ENCODE measurements around the gene MTG1.

Gene MTG1

GRCh38 chr10:133355266-133355665, 38.7 kb upstream of the MTG1 start:
- Mint-ChIP-seq H3K36me3 (ENCODE audit: low read depth) (peaks cover 13% of the 10 kb centered on the region), H3K9me3 (no peaks in the 10 kb centered on the region)

GRCh38 chr10:133355991-133356390, 38.0 kb upstream of the MTG1 start:
- Mint-ChIP-seq H3K27ac (peak overlapping the region; percentile 44), H3K4me3 (peak overlapping the region; percentile 88), H3K9me3 (no peaks in the 10 kb centered on the region), H3K36me3 (ENCODE audit: low read depth) (peaks cover 13% of the 10 kb centered on the region), H3K27me3 (no peaks in the 10 kb centered on the region), H3K4me1 (ENCODE audit: low read depth) (peaks cover 6% of the 10 kb centered on the region)
- DNase-seq = no peak

More at GRCh38 chr10:133355266-133355665, 38.7 kb upstream of the MTG1 start:
- H3K27me3 Mint-ChIP-seq = no peaks in the 10 kb centered on the region
- H3K4me1 Mint-ChIP-seq (ENCODE audit: low read depth) = peaks cover 6% of the 10 kb centered on the region
- H3K4me3 Mint-ChIP-seq = no peak overlapping the region
- DNase-seq = no peak
- H3K27ac Mint-ChIP-seq = no peak overlapping the region

- Mint-ChIP-seq H3K27me3 (no peaks in the 10 kb centered on the region), H3K4me3 (peak overlapping the region; percentile 88), H3K36me3 (ENCODE audit: low read depth) (peaks cover 18% of the 10 kb centered on the region), H3K27ac (peak overlapping the region; percentile 79), H3K9me3 (no peaks in the 10 kb centered on the region), H3K4me1 (ENCODE audit: low read depth) (peaks cover 10% of the 10 kb centered on the region)
- no peak for DNase-seq
Measured at GRCh38 chr10:133356549-133357284, 37.2 kb upstream of the MTG1 start.

- Mint-ChIP-seq H3K4me1 (ENCODE audit: low read depth) (peaks cover 16% of the 10 kb centered on the region), H3K4me3 (peak within 1 kb of the TSS; percentile 88), H3K9me3 (no peaks in the 10 kb centered on the region), H3K36me3 (ENCODE audit: low read depth) (peaks cover 26% of the 10 kb centered on the region), H3K27ac (peak within 1 kb of the TSS; percentile 83), H3K27me3 (no peaks in the 10 kb centered on the region)
- peak; percentile 91 for DNase-seq
Measured at GRCh38 chr10:133357285-133358161, 36.4 kb upstream of the MTG1 start, which contains the start of gene FUOM. Gene FUOM (minus strand): TSS chr10:133358019. CDS start chr10:133358007, 12 bp downstream.

DNA sequence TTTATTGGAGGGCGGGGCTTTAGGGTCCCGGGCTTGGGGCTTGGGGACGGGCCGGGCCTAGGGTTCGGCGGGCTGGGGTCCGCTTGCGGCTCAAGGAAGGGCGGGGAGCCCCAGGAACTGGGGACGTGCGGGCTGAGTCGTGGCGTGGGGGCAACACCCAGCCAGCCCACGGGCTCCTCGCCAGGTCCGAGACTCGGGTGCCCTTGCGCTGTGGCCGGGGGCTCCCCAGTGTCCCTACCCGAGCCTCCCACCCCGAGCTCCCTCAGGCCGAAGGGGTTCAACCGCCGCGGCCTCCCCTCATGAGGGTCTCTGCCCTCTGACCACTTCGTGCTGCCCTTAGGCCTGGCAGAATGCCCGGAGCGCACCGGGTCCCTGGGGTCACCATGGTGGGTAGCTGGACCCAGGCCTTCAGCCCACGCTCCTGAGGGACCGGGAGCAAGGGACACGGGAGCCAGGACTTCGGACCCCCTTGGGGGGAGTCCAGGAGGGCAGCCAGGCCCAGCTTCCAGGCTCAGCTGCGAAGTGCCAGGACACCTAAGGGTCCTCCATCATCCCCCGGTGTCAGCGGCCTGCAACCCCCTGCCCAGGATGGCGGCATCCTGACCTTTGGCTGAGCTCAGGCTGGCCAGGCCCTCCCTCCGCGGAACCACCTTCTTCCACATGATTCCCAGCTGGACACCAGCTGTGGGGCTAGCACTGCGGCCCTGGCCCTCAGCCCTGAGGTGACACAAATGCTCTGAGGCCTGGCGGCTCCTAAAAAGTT, 35.6 kb upstream of the MTG1 start:
- H3K27ac Mint-ChIP-seq = no peak overlapping the region

DNA sequence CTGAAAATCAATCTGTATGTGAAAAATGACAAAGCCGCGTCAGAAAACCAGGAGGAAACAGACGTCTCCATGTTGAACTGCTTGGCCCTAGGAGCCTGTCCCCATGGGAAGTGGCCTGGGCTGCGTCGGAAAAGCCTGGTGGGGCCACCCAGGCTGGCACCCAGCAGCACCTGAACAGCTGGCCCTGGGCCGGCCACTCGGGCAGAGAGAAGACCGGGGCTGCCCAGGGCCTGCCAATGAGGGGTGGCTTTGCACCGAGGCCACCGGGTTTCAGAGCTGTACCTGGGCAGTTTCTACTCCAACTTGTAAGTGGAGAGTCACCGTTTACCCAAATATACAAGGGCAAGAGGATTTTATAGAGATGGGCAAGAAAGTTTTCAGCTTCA, 35.0 kb upstream of the MTG1 start:
- Mint-ChIP-seq H3K4me3 (no peak overlapping the region), H3K4me1 (ENCODE audit: low read depth) (peaks cover 16% of the 10 kb centered on the region), H3K27ac (no peak overlapping the region), H3K9me3 (no peaks in the 10 kb centered on the region), H3K36me3 (ENCODE audit: low read depth) (peaks cover 37% of the 10 kb centered on the region), H3K27me3 (no peaks in the 10 kb centered on the region)
- no peak for DNase-seq

More for the DNA sequence above, 35.6 kb upstream of the MTG1 start:
- H3K36me3 Mint-ChIP-seq (ENCODE audit: low read depth) = peaks cover 34% of the 10 kb centered on the region
- peaks cover 16% of the 10 kb centered on the region for H3K4me1 Mint-ChIP-seq (ENCODE audit: low read depth)
- H3K27me3 Mint-ChIP-seq = no peaks in the 10 kb centered on the region
- no peak overlapping the region for H3K4me3 Mint-ChIP-seq
- no peak for DNase-seq
- H3K9me3 Mint-ChIP-seq = no peaks in the 10 kb centered on the region

- Mint-ChIP-seq H3K9me3 (no peaks in the 10 kb centered on the region), H3K27ac (no peak overlapping the region), H3K4me3 (no peak overlapping the region), H3K27me3 (no peaks in the 10 kb centered on the region), H3K4me1 (ENCODE audit: low read depth) (peaks cover 16% of the 10 kb centered on the region), H3K36me3 (ENCODE audit: low read depth) (peaks cover 43% of the 10 kb centered on the region)
- DNase-seq = peak; percentile 41
Measured at GRCh38 chr10:133359554-133359971, 34.4 kb upstream of the MTG1 start.

GRCh38 chr10:133359972-133360610, 33.9 kb upstream of the MTG1 start:
- Mint-ChIP-seq H3K36me3 (ENCODE audit: low read depth) (peaks cover 48% of the 10 kb centered on the region), H3K27me3 (no peaks in the 10 kb centered on the region), H3K27ac (no peak overlapping the region), H3K9me3 (no peaks in the 10 kb centered on the region), H3K4me3 (no peak overlapping the region), H3K4me1 (ENCODE audit: low read depth) (peaks cover 16% of the 10 kb centered on the region)
- no peak for DNase-seq

- H3K36me3 Mint-ChIP-seq (ENCODE audit: low read depth) = peaks cover 50% of the 10 kb centered on the region
- peak overlapping the region; percentile 76 for H3K27ac Mint-ChIP-seq
- no peaks in the 10 kb centered on the region for H3K9me3 Mint-ChIP-seq
- no peaks in the 10 kb centered on the region for H3K27me3 Mint-ChIP-seq
- DNase-seq = no peak
- no peak overlapping the region for H3K4me3 Mint-ChIP-seq
- peaks cover 13% of the 10 kb centered on the region for H3K4me1 Mint-ChIP-seq (ENCODE audit: low read depth)
Measured at GRCh38 chr10:133361227-133361626, 32.7 kb upstream of the MTG1 start.

DNA sequence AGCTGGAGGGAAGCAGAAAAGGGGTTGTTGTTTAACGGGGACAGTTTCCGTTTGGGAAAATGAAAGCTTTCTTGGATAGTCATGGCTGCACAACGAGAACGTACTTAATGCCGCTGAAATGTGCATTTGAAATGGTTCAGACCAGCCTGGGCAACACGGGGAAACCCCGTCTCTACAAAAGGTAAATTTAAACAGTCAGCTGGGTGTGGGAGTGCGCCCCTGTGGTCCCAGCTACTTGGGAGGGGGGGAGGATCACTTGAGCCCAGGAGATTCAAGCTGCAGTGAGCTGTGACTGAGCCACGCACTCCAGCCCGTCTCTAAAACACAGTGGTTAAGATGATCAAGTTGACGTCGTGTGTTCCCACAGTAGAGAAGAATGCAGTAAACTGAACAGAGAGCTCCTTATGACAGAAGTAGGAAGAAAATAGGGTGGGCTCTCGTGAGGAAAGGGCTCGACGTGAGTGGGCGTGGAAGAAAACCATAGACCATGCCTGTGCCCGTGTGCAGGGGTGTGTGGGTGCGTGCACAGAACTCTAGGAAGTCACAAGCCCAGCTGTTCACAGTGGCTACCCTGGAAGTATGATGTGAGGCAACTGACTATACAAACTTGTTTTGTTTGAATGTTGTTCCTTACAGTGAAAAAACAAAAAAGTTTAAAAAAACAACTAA, 32.0 kb upstream of the MTG1 start:
- Mint-ChIP-seq H3K27me3 (no peaks in the 10 kb centered on the region), H3K4me3 (no peak overlapping the region), H3K4me1 (ENCODE audit: low read depth) (peaks cover 12% of the 10 kb centered on the region), H3K27ac (peak overlapping the region; percentile 76), H3K36me3 (ENCODE audit: low read depth) (peaks cover 52% of the 10 kb centered on the region), H3K9me3 (no peaks in the 10 kb centered on the region)
- no peak for DNase-seq

- H3K27ac Mint-ChIP-seq = no peak overlapping the region
- no peak overlapping the region for H3K4me3 Mint-ChIP-seq
- no peak for DNase-seq
- no peaks in the 10 kb centered on the region for H3K27me3 Mint-ChIP-seq
- peaks cover 53% of the 10 kb centered on the region for H3K36me3 Mint-ChIP-seq (ENCODE audit: low read depth)
- H3K4me1 Mint-ChIP-seq (ENCODE audit: low read depth) = peaks cover 10% of the 10 kb centered on the region
- no peaks in the 10 kb centered on the region for H3K9me3 Mint-ChIP-seq
Measured at GRCh38 chr10:133362846-133363245, 31.1 kb upstream of the MTG1 start.

GRCh38 chr10:133364645-133365431, 29.1 kb upstream of the MTG1 start:
- H3K4me1 Mint-ChIP-seq (ENCODE audit: low read depth) = peaks cover 17% of the 10 kb centered on the region
- no peaks in the 10 kb centered on the region for H3K27me3 Mint-ChIP-seq
- no peaks in the 10 kb centered on the region for H3K9me3 Mint-ChIP-seq
- no peak overlapping the region for H3K27ac Mint-ChIP-seq
- no peak overlapping the region for H3K4me3 Mint-ChIP-seq
- H3K36me3 Mint-ChIP-seq (ENCODE audit: low read depth) = peaks cover 72% of the 10 kb centered on the region
- no peak for DNase-seq
